HepG2 (cell line): Measurements from ENCODE around the gene FUCA1. TPM values are rescaled to one million over a fixed set of nuclear protein-coding genes. Genes with fewer than 3 reads are reported as not detected.

Experiments
- ARID2 ChIP-seq: sonication (generic); formaldehyde crosslinking; IDR thresholded peaks from 2 replicates; pipeline ENCODE4 v1.8.1; 2022; ENCODE audit warnings: mild to moderate bottlenecking, missing genetic modification reagents, borderline replicate concordance
- ELF1 ChIP-seq: sonication (generic); formaldehyde crosslinking; IDR thresholded peaks from 2 replicates; pipeline ENCODE4 v1.4.0; 2020; ENCODE audit warnings: missing genetic modification reagents
- GATAD2A ChIP-seq: IDR thresholded peaks from 2 replicates; pipeline ENCODE4 v1.6.1; 2016
- KDM6A ChIP-seq: IDR thresholded peaks from 2 replicates; pipeline ENCODE4 v1.6.1; 2016; ENCODE audit warnings: low read depth
- KLF13 ChIP-seq: sonication (generic); formaldehyde crosslinking; IDR thresholded peaks from 2 replicates; pipeline ENCODE4 v1.4.0; 2020; ENCODE audit warnings: mild to moderate bottlenecking, missing genetic modification reagents
- NFIC ChIP-seq: IDR thresholded peaks from 2 replicates; pipeline ENCODE4 v1.6.1; 2012; ENCODE audit warnings: mild to moderate bottlenecking, low read length, inconsistent platforms
- NFYB ChIP-seq: sonication (generic); formaldehyde crosslinking; IDR thresholded peaks from 2 replicates; pipeline ENCODE4 v1.4.0; 2020; ENCODE audit warnings: missing genetic modification reagents
- ONECUT2 ChIP-seq: sonication (generic); formaldehyde crosslinking; IDR thresholded peaks from 2 replicates; pipeline ENCODE4 v1.4.0; 2020; ENCODE audit warnings: missing genetic modification reagents
- PHF21A ChIP-seq: sonication (generic); formaldehyde crosslinking; IDR thresholded peaks from 2 replicates; pipeline ENCODE4 v1.5.0; 2020; ENCODE audit warnings: mild to moderate bottlenecking, missing genetic modification reagents
- RNF2 ChIP-seq: fragments of 450-650 bp; conservative IDR thresholded peaks from 2 replicates; pipeline ENCODE4 v1.6.1; 2016; ENCODE audit warnings: low read depth
- SIN3A ChIP-seq: IDR thresholded peaks from 2 replicates; pipeline ENCODE4 v1.6.1; 2011; ENCODE audit warnings: low read depth, mild to moderate bottlenecking, control low read depth, low read length, borderline replicate concordance
- TAF15 ChIP-seq: fragments of 200-400 bp; formaldehyde crosslinking; IDR thresholded peaks from one replicate; pipeline ENCODE4 v1.6.1; 2018; ENCODE audit warnings: mild to moderate bottlenecking, low read depth, low read length; ENCODE audit not compliant: poor library complexity, severe bottlenecking
- ZFP1 ChIP-seq: IDR thresholded peaks from 2 replicates; pipeline ENCODE4 v1.6.1; 2016
- ZNF570 ChIP-seq: sonication (generic); formaldehyde crosslinking; IDR thresholded peaks from 2 replicates; pipeline ENCODE4 v1.4.0; 2020; ENCODE audit warnings: mild to moderate bottlenecking, missing genetic modification reagents, borderline replicate concordance
- ZNF598 ChIP-seq: sonication (generic); formaldehyde crosslinking; IDR thresholded peaks from 2 replicates; pipeline ENCODE4 v1.5.1; 2020; ENCODE audit warnings: mild to moderate bottlenecking, missing genetic modification reagents, borderline replicate concordance
- ZNF792 ChIP-seq: IDR thresholded peaks from 2 replicates; pipeline ENCODE4 v1.6.1; 2016
- ZNF891 ChIP-seq: sonication (generic); formaldehyde crosslinking; IDR thresholded peaks from 2 replicates; pipeline ENCODE4 v1.5.0; 2020; ENCODE audit warnings: mild to moderate bottlenecking, missing genetic modification reagents
- polyA plus RNA-seq, 8 experiments: library from polyadenylated mRNA; depleted of rRNA in 3 of 8; stranded (reverse) in 7 of 8; unstranded in 1 of 8; fragments of >200 nt; fragmentation: Illumina TruSeq in 4 of 8; extraction: Trizol in 4 of 8; gene quantifications; 2 replicates each; pipeline versions ENCODE4 v1.2.1 to v1.2.3, GENCODE V29; 2011 to 2016; ENCODE audit warnings: low read depth in 4 of 8, missing spikeins in 1 of 8, mixed read lengths in 1 of 8; ENCODE audit not compliant: insufficient read depth in 1 of 8
- total RNA-seq, 5 experiments: library from RNA; depleted of rRNA; stranded (reverse); fragments of >200 nt; fragmentation: Illumina TruSeq; extraction: Trizol; gene quantifications; 2 replicates each; pipeline ENCODE4 v1.2.3, GENCODE V29; 2016; ENCODE audit warnings: low read depth in 1 of 5
- TF ChIP-seq, protein P1 (sequence below): sonication (generic); formaldehyde crosslinking; IDR thresholded peaks from 2 replicates; pipeline ENCODE4 v1.5.0; 2020; ENCODE audit warnings: mild to moderate bottlenecking, missing genetic modification reagents, borderline replicate concordance
- TF ChIP-seq, protein P2 (sequence below): sonication (generic); formaldehyde crosslinking; IDR thresholded peaks from 2 replicates; pipeline ENCODE4 v1.4.0; 2020; ENCODE audit warnings: mild to moderate bottlenecking, low read depth, missing genetic modification reagents
- TF ChIP-seq, protein P3 (sequence below): IDR thresholded peaks from 2 replicates; pipeline ENCODE4 v1.6.1; 2016; ENCODE audit warnings: missing compliant biosample characterization, missing genetic modification reagents, borderline replicate concordance
- TF ChIP-seq, protein P4 (sequence below): IDR thresholded peaks from 2 replicates; pipeline ENCODE4 v1.6.1; 2012; ENCODE audit warnings: inconsistent platforms

FUCA1 gene
- total and polyA plus RNA-seq, 2 of the 13 experiments (the other 11 are each of a cell fraction or from before 2014, with no cell fraction given), result 32.7 to 33.6 TPM

DNA sequence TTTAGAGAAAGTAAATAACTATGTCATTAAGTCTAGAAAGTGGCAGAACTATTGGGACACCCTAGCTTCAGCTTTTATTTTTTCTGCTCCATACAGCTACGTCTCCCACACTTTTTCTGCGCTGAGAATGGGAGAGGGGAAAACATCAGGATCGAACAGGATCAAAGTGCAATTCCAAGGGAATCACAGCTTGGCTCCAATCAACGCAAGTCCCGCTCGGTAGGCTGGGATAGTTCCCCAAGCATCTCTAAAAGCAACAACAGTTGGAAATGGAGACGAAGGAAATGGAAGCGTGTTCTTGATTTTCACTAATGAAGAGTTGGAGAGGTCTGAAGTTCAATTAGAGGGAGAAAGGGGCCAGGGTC is 43.4 kb downstream of the FUCA1 start (continued):
- 0 out of 2 replicates have a peak, but pooled peaks have one; percentile 28 for TF ChIP-seq NFYB (CRISPR knock-in tag)
- no peak for TF ChIP-seq SIN3A
- peak; percentile 33; the same call in 1 of the 2 replicates for TF ChIP-seq NFIC
- TF ChIP-seq PHF21A (CRISPR knock-in tag), result peak; percentile 48; the same call in 1 of the 2 replicates
- TF ChIP-seq, protein P1, sequence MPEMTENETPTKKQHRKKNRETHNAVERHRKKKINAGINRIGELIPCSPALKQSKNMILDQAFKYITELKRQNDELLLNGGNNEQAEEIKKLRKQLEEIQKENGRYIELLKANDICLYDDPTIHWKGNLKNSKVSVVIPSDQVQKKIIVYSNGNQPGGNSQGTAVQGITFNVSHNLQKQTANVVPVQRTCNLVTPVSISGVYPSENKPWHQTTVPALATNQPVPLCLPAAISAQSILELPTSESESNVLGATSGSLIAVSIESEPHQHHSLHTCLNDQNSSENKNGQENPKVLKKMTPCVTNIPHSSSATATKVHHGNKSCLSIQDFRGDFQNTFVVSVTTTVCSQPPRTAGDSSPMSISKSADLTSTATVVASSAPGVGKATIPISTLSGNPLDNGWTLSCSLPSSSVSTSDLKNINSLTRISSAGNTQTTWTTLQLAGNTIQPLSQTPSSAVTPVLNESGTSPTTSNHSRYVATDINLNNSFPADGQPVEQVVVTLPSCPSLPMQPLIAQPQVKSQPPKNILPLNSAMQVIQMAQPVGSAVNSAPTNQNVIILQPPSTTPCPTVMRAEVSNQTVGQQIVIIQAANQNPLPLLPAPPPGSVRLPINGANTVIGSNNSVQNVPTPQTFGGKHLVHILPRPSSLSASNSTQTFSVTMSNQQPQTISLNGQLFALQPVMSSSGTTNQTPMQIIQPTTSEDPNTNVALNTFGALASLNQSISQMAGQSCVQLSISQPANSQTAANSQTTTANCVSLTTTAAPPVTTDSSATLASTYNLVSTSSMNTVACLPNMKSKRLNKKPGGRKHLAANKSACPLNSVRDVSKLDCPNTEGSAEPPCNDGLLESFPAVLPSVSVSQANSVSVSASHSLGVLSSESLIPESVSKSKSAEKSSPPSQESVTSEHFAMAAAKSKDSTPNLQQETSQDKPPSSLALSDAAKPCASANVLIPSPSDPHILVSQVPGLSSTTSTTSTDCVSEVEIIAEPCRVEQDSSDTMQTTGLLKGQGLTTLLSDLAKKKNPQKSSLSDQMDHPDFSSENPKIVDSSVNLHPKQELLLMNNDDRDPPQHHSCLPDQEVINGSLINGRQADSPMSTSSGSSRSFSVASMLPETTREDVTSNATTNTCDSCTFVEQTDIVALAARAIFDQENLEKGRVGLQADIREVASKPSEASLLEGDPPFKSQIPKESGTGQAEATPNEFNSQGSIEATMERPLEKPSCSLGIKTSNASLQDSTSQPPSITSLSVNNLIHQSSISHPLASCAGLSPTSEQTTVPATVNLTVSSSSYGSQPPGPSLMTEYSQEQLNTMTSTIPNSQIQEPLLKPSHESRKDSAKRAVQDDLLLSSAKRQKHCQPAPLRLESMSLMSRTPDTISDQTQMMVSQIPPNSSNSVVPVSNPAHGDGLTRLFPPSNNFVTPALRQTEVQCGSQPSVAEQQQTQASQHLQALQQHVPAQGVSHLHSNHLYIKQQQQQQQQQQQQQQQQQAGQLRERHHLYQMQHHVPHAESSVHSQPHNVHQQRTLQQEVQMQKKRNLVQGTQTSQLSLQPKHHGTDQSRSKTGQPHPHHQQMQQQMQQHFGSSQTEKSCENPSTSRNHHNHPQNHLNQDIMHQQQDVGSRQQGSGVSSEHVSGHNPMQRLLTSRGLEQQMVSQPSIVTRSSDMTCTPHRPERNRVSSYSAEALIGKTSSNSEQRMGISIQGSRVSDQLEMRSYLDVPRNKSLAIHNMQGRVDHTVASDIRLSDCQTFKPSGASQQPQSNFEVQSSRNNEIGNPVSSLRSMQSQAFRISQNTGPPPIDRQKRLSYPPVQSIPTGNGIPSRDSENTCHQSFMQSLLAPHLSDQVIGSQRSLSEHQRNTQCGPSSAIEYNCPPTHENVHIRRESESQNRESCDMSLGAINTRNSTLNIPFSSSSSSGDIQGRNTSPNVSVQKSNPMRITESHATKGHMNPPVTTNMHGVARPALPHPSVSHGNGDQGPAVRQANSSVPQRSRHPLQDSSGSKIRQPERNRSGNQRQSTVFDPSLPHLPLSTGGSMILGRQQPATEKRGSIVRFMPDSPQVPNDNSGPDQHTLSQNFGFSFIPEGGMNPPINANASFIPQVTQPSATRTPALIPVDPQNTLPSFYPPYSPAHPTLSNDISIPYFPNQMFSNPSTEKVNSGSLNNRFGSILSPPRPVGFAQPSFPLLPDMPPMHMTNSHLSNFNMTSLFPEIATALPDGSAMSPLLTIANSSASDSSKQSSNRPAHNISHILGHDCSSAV, result no peak
- no peak for TF ChIP-seq ELF1
- TF ChIP-seq ZNF570, result no peak
- no peak for TF ChIP-seq TAF15
- TF ChIP-seq, protein P2, sequence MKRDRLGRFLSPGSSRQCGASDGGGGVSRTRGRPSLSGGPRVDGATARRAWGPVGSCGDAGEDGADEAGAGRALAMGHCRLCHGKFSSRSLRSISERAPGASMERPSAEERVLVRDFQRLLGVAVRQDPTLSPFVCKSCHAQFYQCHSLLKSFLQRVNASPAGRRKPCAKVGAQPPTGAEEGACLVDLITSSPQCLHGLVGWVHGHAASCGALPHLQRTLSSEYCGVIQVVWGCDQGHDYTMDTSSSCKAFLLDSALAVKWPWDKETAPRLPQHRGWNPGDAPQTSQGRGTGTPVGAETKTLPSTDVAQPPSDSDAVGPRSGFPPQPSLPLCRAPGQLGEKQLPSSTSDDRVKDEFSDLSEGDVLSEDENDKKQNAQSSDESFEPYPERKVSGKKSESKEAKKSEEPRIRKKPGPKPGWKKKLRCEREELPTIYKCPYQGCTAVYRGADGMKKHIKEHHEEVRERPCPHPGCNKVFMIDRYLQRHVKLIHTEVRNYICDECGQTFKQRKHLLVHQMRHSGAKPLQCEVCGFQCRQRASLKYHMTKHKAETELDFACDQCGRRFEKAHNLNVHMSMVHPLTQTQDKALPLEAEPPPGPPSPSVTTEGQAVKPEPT, result no peak
- TF ChIP-seq ONECUT2 (CRISPR knock-in tag), result peak; percentile 68; the same call in 1 of the 2 replicates
- TF ChIP-seq KDM6A, result peak; percentile 8; the same call in 1 of the 2 replicates
- TF ChIP-seq ZNF792 (CRISPR knock-in tag), result no peak
- TF ChIP-seq, protein P3, sequence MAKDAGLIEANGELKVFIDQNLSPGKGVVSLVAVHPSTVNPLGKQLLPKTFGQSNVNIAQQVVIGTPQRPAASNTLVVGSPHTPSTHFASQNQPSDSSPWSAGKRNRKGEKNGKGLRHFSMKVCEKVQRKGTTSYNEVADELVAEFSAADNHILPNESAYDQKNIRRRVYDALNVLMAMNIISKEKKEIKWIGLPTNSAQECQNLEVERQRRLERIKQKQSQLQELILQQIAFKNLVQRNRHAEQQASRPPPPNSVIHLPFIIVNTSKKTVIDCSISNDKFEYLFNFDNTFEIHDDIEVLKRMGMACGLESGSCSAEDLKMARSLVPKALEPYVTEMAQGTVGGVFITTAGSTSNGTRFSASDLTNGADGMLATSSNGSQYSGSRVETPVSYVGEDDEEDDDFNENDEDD (CRISPR knock-in tag), result no peak
- TF ChIP-seq ARID2 (CRISPR knock-in tag), result 0 out of 2 replicates have a peak, but pooled peaks have one; percentile 0
- no peak for TF ChIP-seq ZFP1 (CRISPR knock-in tag)
- TF ChIP-seq GATAD2A (CRISPR knock-in tag), result no peak
- no peak for TF ChIP-seq KLF13 (CRISPR knock-in tag)
- TF ChIP-seq RNF2, result no peak
- no peak for TF ChIP-seq ZNF891
- TF ChIP-seq, protein P4, sequence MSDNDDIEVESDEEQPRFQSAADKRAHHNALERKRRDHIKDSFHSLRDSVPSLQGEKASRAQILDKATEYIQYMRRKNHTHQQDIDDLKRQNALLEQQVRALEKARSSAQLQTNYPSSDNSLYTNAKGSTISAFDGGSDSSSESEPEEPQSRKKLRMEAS, result no peak
- TF ChIP-seq ZNF598 (CRISPR knock-in tag), result no peak
